NCI-H524 (cell line): ENCODE results near the gene ARHGEF6.

ENCODE experiments used
- DNase-seq, 2 experiments: peaks; one replicate each; lab custom pipeline; 2025; lab: John Stamatoyannopoulos, UW

Gene ARHGEF6

GRCh38 chrX:136647677-136648360 lies 132.9 kb downstream of the ARHGEF6 start, which contains the start of gene CD40LG:
TSS of gene CD40LG (plus strand) at chrX:136648158. CDS start at chrX:136648249, 91 bp downstream.
- DNase-seq: no peak

GRCh38 chrX:136646602-136647239 lies 134.0 kb downstream of the ARHGEF6 start:
- no peak for DNase-seq

- no peak for DNase-seq
These were observed 137.5 kb downstream of the ARHGEF6 start for GRCh38 chrX:136643243-136643642.

- DNase-seq: no peak
These were observed 141.1 kb downstream of the ARHGEF6 start for GRCh38 chrX:136639506-136640176.

- peak; percentile 39 to 53 for DNase-seq
These were observed 144.6 kb downstream of the ARHGEF6 start for GRCh38 chrX:136636121-136636520.

GRCh38 chrX:136635235-136635634 lies 145.5 kb downstream of the ARHGEF6 start:
- no peak for DNase-seq

- no peak for DNase-seq
These were observed 149.9 kb downstream of the ARHGEF6 start for GRCh38 chrX:136630881-136631280.

- DNase-seq: no peak
These were observed 151.5 kb downstream of the ARHGEF6 start for GRCh38 chrX:136629084-136629750.

GRCh38 chrX:136627409-136627808 lies 153.3 kb downstream of the ARHGEF6 start:
- no peak for DNase-seq

GRCh38 chrX:136626891-136627290 lies 153.8 kb downstream of the ARHGEF6 start:
- no peak for DNase-seq

- peak; percentile 33 to 63 for DNase-seq
These were observed 154.5 kb downstream of the ARHGEF6 start for GRCh38 chrX:136626237-136626636.

GRCh38 chrX:136625246-136625645 lies 155.5 kb downstream of the ARHGEF6 start:
- DNase-seq: no peak

GRCh38 chrX:136623396-136623795 lies 157.3 kb downstream of the ARHGEF6 start:
- no peak for DNase-seq

GRCh38 chrX:136622568-136622967 lies 158.2 kb downstream of the ARHGEF6 start:
- DNase-seq: no peak

GRCh38 chrX:136620780-136621179 lies 160.0 kb downstream of the ARHGEF6 start:
- DNase-seq: no peak

- DNase-seq: no peak
These were observed 160.7 kb downstream of the ARHGEF6 start for GRCh38 chrX:136619899-136620505.

- DNase-seq: no peak
These were observed 163.6 kb downstream of the ARHGEF6 start for GRCh38 chrX:136616987-136617685.
